GM21515 (cell line): Measurements from ENCODE around the gene ALOX5AP.

Experiments used
- ATAC-seq: cut with Tn5 transposase; IDR thresholded peaks from one replicate; pipeline ENCODE4 v1.9.1; 2021; ENCODE audit not compliant: unreplicated experiment

ALOX5AP gene

GRCh38 chr13:30714629-30715371, 20.5 kb upstream of the ALOX5AP start:
- no peak for ATAC-seq

DNA sequence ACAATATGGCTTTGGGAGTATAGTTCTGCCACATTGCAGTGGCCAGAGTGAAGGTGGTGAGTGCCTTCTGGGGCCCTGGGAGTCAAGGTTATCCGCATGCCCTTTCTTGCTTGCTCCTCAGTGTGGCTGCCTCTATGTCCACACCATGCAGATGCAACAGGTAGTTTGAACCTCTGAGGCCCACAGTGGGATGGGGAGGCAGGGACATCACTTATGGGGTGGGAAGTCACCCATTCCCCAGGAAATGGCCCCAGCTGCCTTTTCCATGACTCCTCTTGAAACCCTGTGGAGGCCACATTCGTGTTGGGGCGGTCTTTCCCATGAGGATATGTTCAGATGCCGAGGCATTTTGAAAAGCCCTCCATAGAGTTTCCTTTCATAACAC, 20.0 kb upstream of the ALOX5AP start:
- ATAC-seq, result no peak

- no peak for ATAC-seq
These were observed 19.5 kb upstream of the ALOX5AP start for GRCh38 chr13:30715837-30716236.

DNA sequence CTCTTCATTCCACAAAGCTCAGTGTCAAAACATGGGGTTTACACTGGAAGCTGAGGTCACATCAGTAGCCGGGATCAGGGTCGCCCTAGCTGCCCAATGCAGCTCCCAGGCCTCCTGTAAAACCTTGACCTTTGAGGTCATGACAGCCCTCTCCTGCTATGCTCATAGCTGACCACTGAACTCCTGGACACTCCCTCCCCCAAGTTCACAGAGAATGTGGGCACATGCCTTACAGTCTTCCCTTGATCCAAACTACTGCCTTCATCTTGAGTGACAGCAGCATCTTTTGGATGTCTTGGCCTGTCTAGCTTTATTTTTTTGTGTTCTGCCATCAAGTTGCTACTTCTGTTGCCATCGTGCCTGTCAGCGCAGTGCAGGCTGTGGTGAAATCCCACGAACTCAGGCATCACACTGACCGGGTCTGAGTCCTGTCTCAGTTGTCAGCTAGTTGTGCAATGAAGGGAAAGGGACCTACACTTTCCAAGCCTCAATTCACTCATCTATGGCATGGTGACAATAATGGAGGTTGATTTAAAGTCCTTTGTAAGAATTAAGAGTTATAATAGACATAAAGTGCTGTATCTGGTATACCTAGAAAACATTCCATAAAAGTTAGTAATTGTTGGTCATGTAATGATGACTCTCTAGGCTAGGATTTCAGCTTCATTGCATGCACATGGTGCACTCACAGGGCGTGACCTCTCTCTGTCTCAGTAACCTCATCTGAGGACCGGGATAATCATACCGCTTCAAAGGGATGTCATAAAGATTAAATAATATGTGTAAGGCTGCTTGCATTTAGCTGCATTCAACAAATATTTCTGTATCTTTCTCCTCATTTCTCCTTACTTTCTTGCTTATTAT, 16.4 kb upstream of the ALOX5AP start:
- ATAC-seq, result no peak

GRCh38 chr13:30719525-30719914, 15.8 kb upstream of the ALOX5AP start:
- no peak for ATAC-seq

DNA sequence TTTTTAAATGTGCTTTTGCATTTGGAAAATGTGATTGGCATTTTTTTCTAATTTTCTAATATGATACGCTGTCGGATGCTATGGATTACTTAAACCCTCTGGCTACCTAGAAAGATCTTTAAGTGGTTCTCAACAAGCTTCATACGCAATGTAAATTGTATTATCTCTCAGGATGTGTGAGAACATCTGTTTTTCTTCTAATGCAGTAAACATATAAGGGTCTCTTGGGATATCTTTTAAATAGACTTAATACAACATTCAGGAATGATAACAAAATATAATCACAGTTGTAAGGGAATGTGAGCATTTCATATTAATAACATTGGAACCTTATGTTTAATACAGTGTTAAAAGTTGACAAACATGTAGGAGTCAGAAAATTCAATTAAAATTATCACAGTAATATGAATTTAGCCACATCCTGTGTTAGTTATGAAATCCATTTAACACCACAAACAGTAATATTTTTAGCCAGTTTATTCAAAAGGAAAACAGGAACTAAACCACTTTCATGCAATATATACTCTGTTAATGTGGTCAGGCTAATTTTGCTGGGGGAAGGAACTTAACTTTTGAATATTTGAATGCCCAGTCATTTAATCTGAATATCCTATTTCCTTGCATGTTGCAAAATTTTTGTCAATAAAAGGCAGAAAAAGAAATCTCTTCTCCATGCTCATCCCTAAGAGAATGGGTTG, 15.0 kb upstream of the ALOX5AP start:
- peak; percentile 66 for ATAC-seq

GRCh38 chr13:30721936-30722335, 13.4 kb upstream of the ALOX5AP start:
- ATAC-seq, result no peak

GRCh38 chr13:30722361-30722760, 13.0 kb upstream of the ALOX5AP start:
- no peak for ATAC-seq

- ATAC-seq, result no peak
These were observed 10.6 kb upstream of the ALOX5AP start for GRCh38 chr13:30724778-30725177.

GRCh38 chr13:30725326-30726085, 9.8 kb upstream of the ALOX5AP start:
- ATAC-seq, result no peak

DNA sequence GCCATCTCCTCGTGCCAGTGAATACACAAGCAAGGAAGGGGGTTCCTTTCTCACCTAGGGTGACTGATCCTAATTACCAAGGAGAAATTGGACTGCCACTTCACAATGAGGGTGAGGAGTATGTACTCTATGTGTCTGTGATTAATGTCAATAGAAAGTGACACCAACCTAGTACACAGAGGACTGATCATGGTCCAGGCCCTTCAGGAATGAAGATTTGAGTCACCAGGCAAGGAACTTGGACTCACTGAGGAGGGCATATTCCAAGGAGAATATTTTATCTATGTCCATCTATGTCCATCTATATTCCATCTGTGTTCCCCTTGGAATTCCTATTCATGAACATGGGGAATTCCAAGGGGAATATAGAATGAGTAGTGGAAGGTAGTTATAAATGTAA, 9.2 kb upstream of the ALOX5AP start:
- no peak for ATAC-seq

- no peak for ATAC-seq
These were observed 7.6 kb upstream of the ALOX5AP start for GRCh38 chr13:30727491-30728355.

- ATAC-seq, result no peak
These were observed 5.5 kb upstream of the ALOX5AP start for GRCh38 chr13:30729801-30730200.

DNA sequence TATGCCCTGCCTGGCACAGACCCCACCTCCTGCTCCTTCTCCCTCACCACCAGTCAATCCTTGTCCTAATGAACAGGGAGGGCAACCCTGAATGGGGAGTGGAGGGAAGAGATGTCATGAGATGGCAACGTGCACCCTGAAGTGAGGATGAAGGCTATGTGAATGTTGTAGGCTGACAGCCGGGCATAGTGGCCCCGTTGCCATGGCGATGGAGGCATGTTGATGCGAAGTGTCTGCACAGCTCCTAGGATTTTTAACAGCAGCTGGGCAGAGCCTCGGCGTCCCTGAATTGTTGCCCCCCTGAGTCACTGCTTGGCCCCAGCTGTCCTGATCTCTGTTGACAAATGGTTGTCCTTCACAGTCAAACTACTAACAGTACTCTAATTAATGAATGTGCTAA, 4.8 kb upstream of the ALOX5AP start:
- ATAC-seq, result no peak

GRCh38 chr13:30731361-30732045, 3.8 kb upstream of the ALOX5AP start:
- ATAC-seq, result no peak

DNA sequence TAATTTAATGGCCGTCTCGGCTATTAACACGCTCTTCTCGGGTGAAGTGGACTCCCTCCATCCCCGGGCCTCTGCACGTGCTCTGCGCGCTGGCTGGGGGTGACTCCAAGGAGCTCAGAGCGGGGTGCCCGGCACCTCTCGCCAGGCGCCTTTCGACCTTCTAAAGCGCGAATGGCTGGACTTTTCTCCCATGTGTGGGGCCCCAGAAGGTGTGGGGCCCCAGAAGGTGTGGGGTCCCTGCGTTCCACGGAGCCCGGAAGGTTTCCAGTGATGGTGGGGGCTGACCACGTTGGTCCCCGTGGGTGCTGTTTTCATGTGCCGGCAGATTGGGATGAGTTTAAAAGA, 3.3 kb upstream of the ALOX5AP start:
- ATAC-seq, result no peak

GRCh38 chr13:30734439-30734838, 904 bp upstream of the ALOX5AP start:
- no peak for ATAC-seq

DNA sequence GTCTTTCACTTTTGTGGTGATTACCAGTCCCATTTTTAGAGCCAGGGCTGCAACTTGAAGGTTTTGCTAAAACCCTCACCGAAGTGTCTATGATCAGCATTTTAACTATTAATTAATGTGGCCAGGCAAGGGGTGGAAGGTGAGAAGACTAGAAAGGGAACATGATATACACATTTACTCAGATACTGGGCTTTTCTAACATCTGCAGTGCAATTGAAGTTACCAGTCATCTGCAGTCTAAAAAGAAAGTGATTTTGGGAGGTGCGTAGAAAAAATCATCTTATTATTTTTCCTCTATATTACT, 481 bp downstream of the ALOX5AP start:
- ATAC-seq, result no peak

DNA sequence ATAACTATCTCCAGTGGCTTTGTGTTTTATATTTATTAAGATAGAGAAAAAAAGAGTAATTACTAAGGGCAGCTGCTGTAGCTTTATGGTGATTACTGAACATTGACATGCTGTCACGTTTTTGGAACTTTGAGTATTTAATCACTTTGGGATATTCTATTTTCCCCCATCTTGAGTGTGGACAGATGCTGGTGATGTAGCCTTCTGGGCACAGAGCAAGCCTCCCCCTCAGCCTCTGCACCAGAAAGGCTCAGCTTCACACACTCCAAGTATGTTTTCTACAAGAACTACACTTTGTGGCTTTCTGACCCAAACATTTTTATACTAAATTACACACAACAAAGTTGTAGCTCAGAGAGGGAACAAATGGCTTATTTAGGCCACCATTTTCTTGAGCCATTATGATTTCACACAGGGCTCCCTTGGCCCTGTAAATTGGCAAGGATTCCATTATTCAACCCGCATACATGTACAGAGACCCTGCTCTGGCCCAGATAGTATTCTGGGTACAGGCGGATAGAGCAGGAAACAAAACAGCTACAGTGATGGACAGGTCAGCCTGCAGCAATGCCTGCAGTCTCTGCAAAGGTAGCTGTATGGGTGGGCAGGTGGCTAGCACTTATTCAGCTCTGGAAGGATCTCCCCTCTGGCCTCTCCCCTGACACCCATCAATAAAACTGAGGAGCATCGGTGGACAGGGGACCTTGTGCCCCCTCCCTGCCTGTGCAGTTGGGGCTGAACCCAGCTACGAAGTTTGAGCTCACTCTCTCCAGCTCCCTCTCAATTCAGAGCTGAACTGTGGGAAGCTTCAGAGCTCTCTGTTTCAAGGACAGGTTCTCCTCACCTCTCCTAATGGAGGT, 1.3 kb downstream of the ALOX5AP start:
- ATAC-seq, result no peak
